Measurements from ENCODE around the gene RBM39. TPM values are rescaled to one million over a fixed set of nuclear protein-coding genes. Genes with fewer than 3 reads are reported as not detected.

The RBM39 gene
- total RNA-seq, 2 donors from 2014 or later = 276 to 332 TPM

- H3K9me3 Mint-ChIP-seq = no peaks in the 10 kb centered on the region
- no peak overlapping the region for H3K27ac Mint-ChIP-seq
- TF ChIP-seq CTCF (conservative IDR thresholded peaks at IDR 0.05) = no peak
- Histone ChIP-seq H3K4me3 (ENCODE audit: low read length) (peak overlapping the region; percentile 64), H3K27me3 (ENCODE audit: control insufficient read depth, insufficient read depth, low read length, poor library complexity, severe bottlenecking) (no peaks in the 10 kb centered on the region), H3K9ac (ENCODE audit: extremely low read depth, low read length, poor library complexity, severe bottlenecking) (no peak overlapping the region), H3K9me3 (ENCODE audit: control insufficient read depth, low read length) (no peaks in the 10 kb centered on the region), H3K4me1 (ENCODE audit: control insufficient read depth, insufficient read depth, low read length) (no peaks in the 10 kb centered on the region), H3K36me3 (ENCODE audit: control insufficient read depth, insufficient read depth, low read length) (peaks cover 98% of the 10 kb centered on the region), H3K27ac (ENCODE audit: low read depth, low read length) (no peak overlapping the region)
- peaks cover 79% of the 10 kb centered on the region for H3K36me3 Mint-ChIP-seq (ENCODE audit: low read depth)
- peak overlapping the region; percentile 20 for H3K4me3 Mint-ChIP-seq
- peaks cover 23% of the 10 kb centered on the region for H3K4me1 Mint-ChIP-seq
- no peaks in the 10 kb centered on the region for H3K27me3 Mint-ChIP-seq (ENCODE audit: insufficient read depth)
- 86% methylated on average over 2 of the region's 2 CpGs; no CpG with 5 or more reads in 1 of the 2 experiments for WGBS, 2 experiments (ENCODE audit: insufficient coverage in 1 of 2, insufficient read length in 1 of 2)
- DNase-seq = no peak
Observed at GRCh38 chr20:35731469-35731788, 10.6 kb downstream of the RBM39 start.

GRCh38 chr20:35730583-35731468 is 11.2 kb downstream of the RBM39 start:
- H3K4me3 ChIP-seq (ENCODE audit: low read length) = peak overlapping the region; percentile 64
- no peak overlapping the region for H3K9ac ChIP-seq (ENCODE audit: extremely low read depth, low read length, poor library complexity, severe bottlenecking)
- no peaks in the 10 kb centered on the region for H3K27me3 ChIP-seq (ENCODE audit: control insufficient read depth, insufficient read depth, low read length, poor library complexity, severe bottlenecking)
- H3K4me1 ChIP-seq (ENCODE audit: control insufficient read depth, insufficient read depth, low read length) = no peaks in the 10 kb centered on the region
- no peak for DNase-seq
- H3K4me3 Mint-ChIP-seq = peak overlapping the region; percentile 9
- H3K9me3 Mint-ChIP-seq = no peaks in the 10 kb centered on the region
- 89 to 90% methylated on average over 2 to 3 of the region's 4 CpGs for WGBS, 2 experiments (ENCODE audit: insufficient coverage in 1 of 2, insufficient read length in 1 of 2)
- peaks cover 19% of the 10 kb centered on the region for H3K4me1 Mint-ChIP-seq
- no peak overlapping the region for H3K27ac ChIP-seq (ENCODE audit: low read depth, low read length)
- no peaks in the 10 kb centered on the region for H3K27me3 Mint-ChIP-seq (ENCODE audit: insufficient read depth)
- H3K36me3 ChIP-seq (ENCODE audit: control insufficient read depth, insufficient read depth, low read length) = peaks cover 98% of the 10 kb centered on the region
- no peak overlapping the region for H3K27ac Mint-ChIP-seq
- H3K9me3 ChIP-seq (ENCODE audit: control insufficient read depth, low read length) = no peaks in the 10 kb centered on the region
- TF ChIP-seq CTCF (conservative IDR thresholded peaks at IDR 0.05) = no peak
- H3K36me3 Mint-ChIP-seq (ENCODE audit: low read depth) = peaks cover 78% of the 10 kb centered on the region

GRCh38 chr20:35729836-35730582 is 12.1 kb downstream of the RBM39 start:
- H3K4me1 ChIP-seq (ENCODE audit: control insufficient read depth, insufficient read depth, low read length) = no peaks in the 10 kb centered on the region
- Mint-ChIP-seq H3K27ac (peak overlapping the region; percentile 17), H3K27me3 (ENCODE audit: insufficient read depth) (no peaks in the 10 kb centered on the region)

More at GRCh38 chr20:35729836-35730582, 12.1 kb downstream of the RBM39 start:
- peaks cover 16% of the 10 kb centered on the region for H3K4me1 Mint-ChIP-seq
- Histone ChIP-seq H3K4me3 (ENCODE audit: low read length) (peak overlapping the region; percentile 64), H3K9me3 (ENCODE audit: control insufficient read depth, low read length) (no peaks in the 10 kb centered on the region), H3K9ac (ENCODE audit: extremely low read depth, low read length, poor library complexity, severe bottlenecking) (no peak overlapping the region), H3K27ac (ENCODE audit: low read depth, low read length) (no peak overlapping the region), H3K27me3 (ENCODE audit: control insufficient read depth, insufficient read depth, low read length, poor library complexity, severe bottlenecking) (no peaks in the 10 kb centered on the region), H3K36me3 (ENCODE audit: control insufficient read depth, insufficient read depth, low read length) (peaks cover 98% of the 10 kb centered on the region)
- peak overlapping the region; percentile 9 for H3K4me3 Mint-ChIP-seq
- H3K36me3 Mint-ChIP-seq (ENCODE audit: low read depth) = peaks cover 79% of the 10 kb centered on the region
- no peaks in the 10 kb centered on the region for H3K9me3 Mint-ChIP-seq
- no peak for TF ChIP-seq CTCF (conservative IDR thresholded peaks at IDR 0.05)
- DNase-seq = no peak
- 98 to 100% methylated on average over 1 to 2 of the region's 2 CpGs for WGBS, 2 experiments (ENCODE audit: insufficient coverage in 1 of 2, insufficient read length in 1 of 2)

All from endodermal cell (in vitro differentiated cells).